Right lobe of liver (tissue), 6 donors: ENCODE data around the gene AGPAT2. TPM values are rescaled to one million over a fixed set of nuclear protein-coding genes. Genes with fewer than 3 reads are reported as not detected.

Source experiments
- ATAC-seq, 4 donors: fragments of 200-7000 bp; cut with Tn5 transposase; one replicate each; pipeline ENCODE4 v1.9.1; 2020; ENCODE audit warnings: mild to moderate bottlenecking in 4 of 4, moderate library complexity in 4 of 4
- DNase-seq, 3 donors: peaks; one replicate each; pipeline ENCODE4 v3.0.0-alpha.2; 2020
- H3K27ac ChIP-seq, 3 donors: fragments of 200-600 bp; one replicate each; pipeline ENCODE4 v1.8.0; 2022
- H3K27me3 ChIP-seq, 2 donors: fragments of 200-600 bp; one replicate each; pipeline ENCODE4 v1.8.0; 2022
- H3K36me3 ChIP-seq, 4 donors: fragments of 200-600 bp; sonication (generic) in 1 of 4; one replicate each; pipeline versions ENCODE4 v1.5.1 to v1.8.0; 2017 to 2022; ENCODE audit warnings: control low read depth in 1 of 4
- H3K4me1 ChIP-seq, 4 donors: fragments of 200-600 bp; sonication (generic) in 1 of 4; one replicate each; pipeline versions ENCODE4 v1.5.1 to v1.8.0; 2017 to 2022; ENCODE audit warnings: control low read depth in 1 of 4
- H3K4me3 ChIP-seq, 3 donors: fragments of 200-600 bp; one replicate each; pipeline ENCODE4 v1.8.0; 2022
- H3K9me3 ChIP-seq, 4 donors: fragments of 200-600 bp; sonication (generic) in 1 of 4; one replicate each; pipeline versions ENCODE4 v1.5.1 to v1.8.0; 2017 to 2022; ENCODE audit warnings: control low read depth in 1 of 4
- CTCF ChIP-seq, 4 donors: fragments of 200-600 bp in 3 of 4; fragments of 450-650 bp in 1 of 4; IDR thresholded peaks; one replicate each; pipeline versions ENCODE4 v1.5.1 to v1.8.0; 2016 to 2022; ENCODE audit warnings: antibody characterized with exemption in 4 of 4, mild to moderate bottlenecking in 2 of 4
- POLR2A ChIP-seq: fragments of 450-650 bp; IDR thresholded peaks from one replicate; pipeline ENCODE4 v1.6.1; 2017; ENCODE audit warnings: antibody characterized with exemption, mild to moderate bottlenecking
- WGBS: methylation state at CpG from one replicate; pipeline ENCODE4 v1.1.6; 2018; ENCODE audit warnings: low coverage, low lambda C conversion rate; ENCODE audit not compliant: insufficient coverage; ENCODE audit errors: missing lambda C conversion rate; 5-methylcytosine and 5-hydroxymethylcytosine counted together
- intact Hi-C, 2 donors: fragments of 100-400 bp; cut with DNase I; formaldehyde crosslinking; loops; one replicate each; pipeline versions ENCODE4 v1.11.2 to v1.14.1; 2022
- total RNA-seq, 6 experiments: library from RNA; depleted of rRNA in 2 of 6; stranded (reverse); fragments of >200 nt in 2 of 6; fragmentation: NEBNext Ultra II Directional in 3 of 6; extraction: Animal tissue kit (Norgen Biotek cat#: 25700) in 3 of 6; gene quantifications; one replicate each; pipeline versions ENCODE4 v1.1.0 to v1.2.4, GENCODE V29; 2016 to 2023
- donor health status: DM: no; HTN: yes; CAD: no.
- donor health status: DM: no; HTN: no; CAD: no.
- donor health status: DM: no; HTN: no; CAD: no.
- donor health status: DM: no; HTN: yes; CAD: no.
- donor health status: DM: no; HTN: yes; CAD: no.

AGPAT2 gene
- total RNA-seq, 6 experiments from 2014 or later: 117 to 379 (median 184) TPM

- ATAC-seq (peak in 2 of 4 donors; percentile 2 to 14), DNase-seq (peak in 1 of 3 donors; percentile 47)
- intact Hi-C loops: no loop called here
- WGBS: 24% methylated on average over 4 of the region's 31 CpGs
- Histone ChIP-seq H3K9me3 (no peaks in the 10 kb centered on the region), H3K36me3 (no peaks in the 10 kb centered on the region), H3K4me1 (no peaks in the 10 kb centered on the region), H3K27me3 (no peaks in the 10 kb centered on the region), H3K4me3 (peak overlapping the region; percentile 2 to 26 (median 16)), H3K27ac (peak overlapping the region; percentile 51 to 84 (median 58))
- TF ChIP-seq CTCF (IDR thresholded peaks at IDR 0.05) (no peak), POLR2A (no peak)
Measured at GRCh38 chr9:136657974-136658848, 29.0 kb downstream of the AGPAT2 start.

GRCh38 chr9:136656795-136657611 is 30.3 kb downstream of the AGPAT2 start:
- no peaks in the 10 kb centered on the region for H3K27me3 ChIP-seq
- TF ChIP-seq POLR2A: no peak
- no peak for TF ChIP-seq CTCF (IDR thresholded peaks at IDR 0.05)
- H3K4me1 ChIP-seq: no peaks in the 10 kb centered on the region
- no peaks in the 10 kb centered on the region for H3K36me3 ChIP-seq
- ATAC-seq (peak; percentile 3 to 19 (median 5)), DNase-seq (peak in 2 of 3 donors; percentile 28 to 45)
- peak overlapping the region; percentile 51 to 84 (median 56) for H3K27ac ChIP-seq
- no peaks in the 10 kb centered on the region for H3K9me3 ChIP-seq
- intact Hi-C loops: no loop called here
- H3K4me3 ChIP-seq: no peak overlapping the region
- 43% methylated on average over 10 of the region's 37 CpGs for WGBS

GRCh38 chr9:136656183-136656738 is 31.0 kb downstream of the AGPAT2 start:
- TF ChIP-seq CTCF (IDR thresholded peaks at IDR 0.05): no peak
- TF ChIP-seq POLR2A: no peak
- DNase-seq: peak in 1 of 3 donors; percentile 45
- intact Hi-C loops: no loop called here
- H3K36me3 ChIP-seq: no peaks in the 10 kb centered on the region
- H3K4me1 ChIP-seq: no peaks in the 10 kb centered on the region
- no peaks in the 10 kb centered on the region for H3K9me3 ChIP-seq
- ATAC-seq: no peak
- WGBS: 11% methylated on average over 6 of the region's 11 CpGs
- peak overlapping the region; percentile 51 to 84 (median 56) for H3K27ac ChIP-seq
- H3K27me3 ChIP-seq: no peaks in the 10 kb centered on the region
- H3K4me3 ChIP-seq: no peak overlapping the region

GRCh38 chr9:136655536-136656182 is 31.6 kb downstream of the AGPAT2 start:
- H3K4me3 ChIP-seq: no peak overlapping the region
- peak; percentile 54 to 69 (median 61) for ATAC-seq

More at GRCh38 chr9:136655536-136656182, 31.6 kb downstream of the AGPAT2 start:
- intact Hi-C loops: no loop called here
- no peaks in the 10 kb centered on the region for H3K27me3 ChIP-seq
- peak in 2 of 3 donors; percentile 60 to 74 for DNase-seq
- peak overlapping the region; percentile 11 to 84 (median 51) for H3K27ac ChIP-seq
- no peaks in the 10 kb centered on the region for H3K4me1 ChIP-seq
- no peaks in the 10 kb centered on the region for H3K9me3 ChIP-seq
- H3K36me3 ChIP-seq: no peaks in the 10 kb centered on the region
- TF ChIP-seq CTCF (IDR thresholded peaks at IDR 0.05): no peak
- no peak for TF ChIP-seq POLR2A
- WGBS: 17% methylated on average over 3 of the region's 18 CpGs
